H1 (cell line): ENCODE results near the gene OPN5. TPM values are rescaled to one million over a fixed set of nuclear protein-coding genes. Genes with fewer than 3 reads are reported as not detected.

Experiments
- CHD7 ChIP-seq: fragments of 300-600 bp; sonication (generic); IDR thresholded peaks from 2 replicates; pipeline ENCODE4 v1.7.1; 2012; ENCODE audit warnings: low read length, moderate library complexity, mild to moderate bottlenecking, inconsistent platforms; ENCODE audit not compliant: insufficient replicate concordance
- HDAC2 ChIP-seq, 2 experiments: fragments of 300-600 bp in 1 of 2; sonication (generic) in 1 of 2; IDR thresholded peaks; 2 replicates each; pipeline ENCODE4 v1.6.1; 2011 to 2012; ENCODE audit warnings: low read depth in 2 of 2, low read length in 2 of 2, mild to moderate bottlenecking in 2 of 2, moderate library complexity in 2 of 2, borderline replicate concordance in 1 of 2, inconsistent platforms in 1 of 2
- JUN ChIP-seq: IDR thresholded peaks from 2 replicates; pipeline ENCODE4 v1.6.1; 2011; ENCODE audit warnings: low read depth, mild to moderate bottlenecking, improper control_type of control experiment, low read length
- KDM1A ChIP-seq: fragments of 200-600, 300-600 bp; sonication (generic); IDR thresholded peaks from 2 replicates; pipeline ENCODE4 v1.7.1; 2016; ENCODE audit warnings: mild to moderate bottlenecking, low read length, borderline replicate concordance
- KDM5A ChIP-seq: fragments of 200-600 bp; IDR thresholded peaks from 2 replicates; pipeline ENCODE4 v1.7.1; 2012; ENCODE audit warnings: mild to moderate bottlenecking, low read length, inconsistent platforms, mixed read lengths
- NANOG ChIP-seq: IDR thresholded peaks from 2 replicates; pipeline ENCODE4 v1.6.1; 2011; ENCODE audit warnings: low read length, low read depth, mild to moderate bottlenecking, inconsistent platforms; ENCODE audit not compliant: insufficient read depth, poor library complexity, severe bottlenecking
- POLR2A ChIP-seq, 2 experiments: IDR thresholded peaks; 1 replicate in 1 of 2; 2 replicates in 1 of 2; pipeline ENCODE4 v1.6.1; 2011; ENCODE audit warnings: low read depth in 2 of 2, low read length in 2 of 2, mild to moderate bottlenecking in 2 of 2; ENCODE audit errors: control extremely low read depth in 1 of 2
- RAD21 ChIP-seq, 2 experiments: IDR thresholded peaks in 1 of 2; conservative IDR thresholded peaks in 1 of 2; 2 replicates each; pipeline ENCODE4 v1.6.1; 2011; ENCODE audit warnings: low read depth in 2 of 2, low read length in 2 of 2, improper control_type of control experiment in 1 of 2, inconsistent platforms in 1 of 2, mild to moderate bottlenecking in 1 of 2, moderate library complexity in 1 of 2
- polyA plus RNA-seq, 7 experiments: library from polyadenylated mRNA; depleted of rRNA in 3 of 7; stranded (reverse) in 5 of 7; unstranded in 2 of 7; fragments of >200 nt in 5 of 7; fragments of 200-250 nt in 2 of 7; gene quantifications; 1 replicate in 5 of 7; 2 replicates in 1 of 7; 4 replicates in 1 of 7; pipeline versions ENCODE4 v1.2.1 to v1.2.3, GENCODE V29; 2011 to 2013; ENCODE audit warnings: missing spikeins in 2 of 7, mixed read lengths in 2 of 7
- total RNA-seq: library from RNA; stranded (reverse); fragmentation: NEBNext Ultra II Directional; extraction: Animal tissue kit (Norgen Biotek cat#: 25700); gene quantifications from 2 replicates; pipeline ENCODE4 v1.2.1, GENCODE V29; 2021

OPN5 gene
- total and polyA plus RNA-seq, 2 of the 8 experiments (the other 6 are each of a cell fraction or from before 2014, with no cell fraction given) = not detected

GRCh38 chr6:47788498-47788884 is 6.7 kb downstream of the OPN5 start (continued):
- TF ChIP-seq POLR2A (IDR thresholded peaks at IDR 0.05; ENCODE audit: control extremely low read depth in 1 of 2, low read depth in 2 of 2, low read length in 2 of 2) (no peak), KDM5A (no peak), KDM1A (no peak), HDAC2 (IDR thresholded peaks at IDR 0.05; ENCODE audit: borderline replicate concordance in 1 of 2, low read depth in 2 of 2, low read length in 2 of 2) (no peak), NANOG (no peak), CHD7 (no peak), RAD21 (IDR thresholded peaks at IDR 0.05 in 1 of 2, conservative IDR thresholded peaks at IDR 0.05 in 1 of 2; ENCODE audit: low read depth in 2 of 2, low read length in 2 of 2) (no peak), JUN (no peak)
